AG04450 (cell line): ENCODE results near the gene NKAIN2. TPM values are rescaled to one million over a fixed set of nuclear protein-coding genes. Genes with fewer than 3 reads are reported as not detected.

Experiments
- CTCF ChIA-PET: fragments of 300-600, 350-600 bp; formaldehyde crosslinking; extraction: SDS; loops from one replicate; lab custom pipeline; 2022; ENCODE audit warnings: antibody characterized with exemption, inconsistent platforms; lab: Charles Lee
- POLR2A ChIA-PET: fragments of 350-600 bp; formaldehyde crosslinking; extraction: SDS; loops from one replicate; lab custom pipeline; 2021; ENCODE audit warnings: antibody characterized with exemption, inconsistent platforms; lab: Yijun Ruan, JAX
- DNase-seq: peaks from one replicate; pipeline ENCODE4 v3.0.0-alpha.2; 2011; ENCODE audit warnings: low read depth, low spot score
- H3K27ac ChIP-seq: one replicate; pipeline ENCODE4 v1.5.1; 2012; ENCODE audit warnings: low read depth, low read length, control low read depth
- H3K27me3 ChIP-seq: one replicate; pipeline ENCODE4 v1.6.0; 2012; ENCODE audit warnings: low read length; ENCODE audit not compliant: control insufficient read depth, insufficient read depth
- H3K4me3 ChIP-seq: 2 replicates; pipeline ENCODE4 v1.5.1; 2011; ENCODE audit warnings: mild to moderate bottlenecking, low read depth, low read length, control low read depth
- H3K9me3 ChIP-seq: 2 replicates; pipeline ENCODE4 v1.5.1; 2012; ENCODE audit warnings: low read length; ENCODE audit not compliant: control insufficient read depth, insufficient read depth
- polyA plus RNA-seq: library from polyadenylated mRNA; depleted of rRNA; stranded (reverse); fragments of >200 nt; gene quantifications from 2 replicates; pipeline ENCODE4 v1.2.3, GENCODE V29; 2011
- TF ChIP-seq, protein P1 (sequence below): IDR thresholded peaks from 2 replicates; pipeline ENCODE4 v1.5.1; 2011; ENCODE audit warnings: low read depth, low read length, control low read depth, inconsistent platforms

NKAIN2 gene
- polyA plus RNA-seq, 1 experiment: not detected

DNA sequence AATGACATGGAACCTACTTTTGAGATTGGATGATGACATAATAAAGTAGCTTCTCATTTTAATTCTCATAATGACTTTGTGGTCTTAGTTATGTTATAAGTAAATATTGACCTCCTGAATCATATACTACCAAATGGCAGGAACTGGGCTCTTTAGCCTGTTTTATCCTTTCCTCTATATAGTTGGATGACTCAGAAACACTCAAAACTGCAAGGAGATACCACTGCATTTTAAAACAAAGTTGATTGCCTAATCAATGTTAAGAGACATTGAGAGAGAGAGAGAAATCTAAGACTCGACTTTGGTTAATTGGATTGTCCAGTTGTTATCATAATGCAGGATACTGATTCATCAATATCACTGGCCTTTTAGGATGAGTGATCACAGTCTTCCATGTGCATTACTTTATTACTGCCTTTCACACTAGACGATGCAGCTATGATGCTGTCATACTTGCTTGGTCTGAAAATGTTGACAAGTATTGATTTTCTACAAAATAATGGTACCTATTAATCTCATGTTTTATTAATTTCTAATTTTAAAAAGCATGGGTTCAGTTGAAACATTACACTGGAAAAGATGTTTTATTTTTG is 320.0 kb downstream of the NKAIN2 start:
- Histone ChIP-seq H3K27me3 (no peaks in the 10 kb centered on the region), H3K9me3 (no peaks in the 10 kb centered on the region), H3K4me3 (no peak overlapping the region), H3K27ac (no peak overlapping the region)
- ChIA-PET CTCF (no interaction called here), POLR2A (no interaction called here)
- DNase-seq: no peak
- TF ChIP-seq, protein P1, sequence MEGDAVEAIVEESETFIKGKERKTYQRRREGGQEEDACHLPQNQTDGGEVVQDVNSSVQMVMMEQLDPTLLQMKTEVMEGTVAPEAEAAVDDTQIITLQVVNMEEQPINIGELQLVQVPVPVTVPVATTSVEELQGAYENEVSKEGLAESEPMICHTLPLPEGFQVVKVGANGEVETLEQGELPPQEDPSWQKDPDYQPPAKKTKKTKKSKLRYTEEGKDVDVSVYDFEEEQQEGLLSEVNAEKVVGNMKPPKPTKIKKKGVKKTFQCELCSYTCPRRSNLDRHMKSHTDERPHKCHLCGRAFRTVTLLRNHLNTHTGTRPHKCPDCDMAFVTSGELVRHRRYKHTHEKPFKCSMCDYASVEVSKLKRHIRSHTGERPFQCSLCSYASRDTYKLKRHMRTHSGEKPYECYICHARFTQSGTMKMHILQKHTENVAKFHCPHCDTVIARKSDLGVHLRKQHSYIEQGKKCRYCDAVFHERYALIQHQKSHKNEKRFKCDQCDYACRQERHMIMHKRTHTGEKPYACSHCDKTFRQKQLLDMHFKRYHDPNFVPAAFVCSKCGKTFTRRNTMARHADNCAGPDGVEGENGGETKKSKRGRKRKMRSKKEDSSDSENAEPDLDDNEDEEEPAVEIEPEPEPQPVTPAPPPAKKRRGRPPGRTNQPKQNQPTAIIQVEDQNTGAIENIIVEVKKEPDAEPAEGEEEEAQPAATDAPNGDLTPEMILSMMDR: no peak

DNA sequence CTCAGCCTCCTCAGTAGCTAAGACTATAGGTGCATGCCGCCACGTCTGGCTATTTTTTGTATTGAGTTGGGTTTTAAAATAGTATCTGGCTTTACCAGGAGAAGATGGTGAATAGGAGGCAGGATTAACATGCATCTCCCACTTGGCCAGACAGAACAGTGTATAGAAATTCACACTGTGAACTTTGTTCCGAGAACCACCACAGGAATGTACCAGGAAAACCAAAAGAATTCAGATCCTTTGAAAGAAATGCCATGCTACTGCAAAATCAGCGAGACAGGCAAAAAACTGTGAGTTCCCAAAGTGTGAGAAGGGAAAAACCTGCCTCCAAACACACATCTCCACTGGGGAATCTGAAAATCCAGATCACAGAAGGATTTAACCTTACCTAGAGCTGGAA is 327.6 kb downstream of the NKAIN2 start:
- POLR2A ChIA-PET: no interaction called here
- no peak for DNase-seq

DNA sequence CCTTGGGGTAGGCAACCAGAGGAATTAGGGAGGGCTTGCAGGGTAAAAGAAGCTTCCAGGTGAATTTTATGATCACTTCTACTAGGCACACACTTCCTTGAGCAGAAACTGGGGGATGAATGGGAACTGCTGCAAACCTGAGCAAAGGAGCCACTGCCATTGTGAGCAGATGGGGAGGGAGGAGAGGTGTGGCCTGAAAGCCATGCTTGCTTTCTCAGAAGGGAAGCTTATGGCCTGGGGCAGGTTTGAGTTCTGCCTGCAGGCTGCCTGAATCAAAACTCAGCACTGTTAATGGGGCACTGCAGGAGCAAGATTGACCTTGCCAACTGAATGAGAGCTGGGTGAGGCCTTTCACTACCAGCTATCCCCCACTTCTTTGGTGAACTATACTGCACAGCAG is 328.1 kb downstream of the NKAIN2 start:
- ChIA-PET POLR2A (no interaction called here), CTCF (no interaction called here)
- Histone ChIP-seq H3K4me3 (no peak overlapping the region), H3K9me3 (no peaks in the 10 kb centered on the region), H3K27ac (no peak overlapping the region), H3K27me3 (no peaks in the 10 kb centered on the region)
- TF ChIP-seq, protein P1: no peak
- no peak for DNase-seq

More for the DNA sequence above, 327.6 kb downstream of the NKAIN2 start:
- H3K4me3 ChIP-seq: no peak overlapping the region
- no peak overlapping the region for H3K27ac ChIP-seq
- no peaks in the 10 kb centered on the region for H3K9me3 ChIP-seq
- H3K27me3 ChIP-seq: no peaks in the 10 kb centered on the region
- CTCF ChIA-PET: no interaction called here
- TF ChIP-seq, protein P1: no peak

DNA sequence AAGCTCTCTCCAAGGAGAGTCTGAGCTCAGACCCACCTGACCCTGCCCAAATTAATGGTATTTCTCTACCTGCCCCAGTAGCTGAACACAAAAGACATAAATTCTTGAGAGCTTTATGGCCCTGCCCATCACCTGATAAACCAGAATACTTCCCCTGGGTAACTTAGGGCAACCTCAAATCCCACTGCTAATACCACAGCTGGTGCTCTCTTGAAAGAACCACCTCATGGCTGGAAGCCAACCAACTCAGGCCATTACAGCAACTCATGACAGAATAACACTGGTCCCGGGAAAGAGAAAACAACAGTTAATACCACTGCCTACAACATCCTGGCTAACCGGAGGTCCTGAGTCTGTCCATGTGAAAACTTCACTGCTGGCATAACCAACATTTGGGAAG is 328.6 kb downstream of the NKAIN2 start:
- Histone ChIP-seq H3K9me3 (no peaks in the 10 kb centered on the region), H3K27ac (no peak overlapping the region), H3K27me3 (no peaks in the 10 kb centered on the region), H3K4me3 (no peak overlapping the region)
- ChIA-PET CTCF (no interaction called here), POLR2A (no interaction called here)
- TF ChIP-seq, protein P1: no peak
- no peak for DNase-seq

DNA sequence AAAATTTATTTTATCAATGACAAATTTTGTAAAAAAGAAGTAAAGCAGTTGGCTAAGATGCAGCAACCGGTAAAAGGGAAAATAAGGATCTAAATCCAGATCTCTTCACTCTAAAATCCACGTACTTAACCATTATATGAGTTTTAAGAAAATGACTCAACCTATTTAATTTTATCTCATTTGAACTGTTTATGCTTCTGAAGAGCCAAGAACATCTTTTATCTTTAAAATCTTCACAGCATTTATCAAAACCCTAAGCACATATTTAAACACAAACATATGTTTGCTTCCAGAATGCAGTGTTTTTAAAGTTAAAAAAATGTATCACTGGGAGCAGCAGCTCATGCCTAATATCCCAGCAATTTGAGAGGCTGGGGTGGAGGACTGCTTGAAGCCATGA is 339.2 kb downstream of the NKAIN2 start:
- Histone ChIP-seq H3K27ac (no peak overlapping the region), H3K9me3 (no peaks in the 10 kb centered on the region), H3K4me3 (no peak overlapping the region), H3K27me3 (no peaks in the 10 kb centered on the region)
- ChIA-PET POLR2A (no interaction called here), CTCF (no interaction called here)
- TF ChIP-seq, protein P1: no peak
- DNase-seq: no peak
